GM12874 (cell line): ENCODE data around the gene SLC35B2.

Experiments used
- TF ChIP-seq, protein P1 (sequence below): IDR thresholded peaks from 2 replicates; pipeline ENCODE4 v1.5.1; 2011; ENCODE audit warnings: low read depth, mild to moderate bottlenecking, control low read depth, low read length, moderate library complexity; ENCODE audit not compliant: insufficient read depth

The SLC35B2 gene

DNA sequence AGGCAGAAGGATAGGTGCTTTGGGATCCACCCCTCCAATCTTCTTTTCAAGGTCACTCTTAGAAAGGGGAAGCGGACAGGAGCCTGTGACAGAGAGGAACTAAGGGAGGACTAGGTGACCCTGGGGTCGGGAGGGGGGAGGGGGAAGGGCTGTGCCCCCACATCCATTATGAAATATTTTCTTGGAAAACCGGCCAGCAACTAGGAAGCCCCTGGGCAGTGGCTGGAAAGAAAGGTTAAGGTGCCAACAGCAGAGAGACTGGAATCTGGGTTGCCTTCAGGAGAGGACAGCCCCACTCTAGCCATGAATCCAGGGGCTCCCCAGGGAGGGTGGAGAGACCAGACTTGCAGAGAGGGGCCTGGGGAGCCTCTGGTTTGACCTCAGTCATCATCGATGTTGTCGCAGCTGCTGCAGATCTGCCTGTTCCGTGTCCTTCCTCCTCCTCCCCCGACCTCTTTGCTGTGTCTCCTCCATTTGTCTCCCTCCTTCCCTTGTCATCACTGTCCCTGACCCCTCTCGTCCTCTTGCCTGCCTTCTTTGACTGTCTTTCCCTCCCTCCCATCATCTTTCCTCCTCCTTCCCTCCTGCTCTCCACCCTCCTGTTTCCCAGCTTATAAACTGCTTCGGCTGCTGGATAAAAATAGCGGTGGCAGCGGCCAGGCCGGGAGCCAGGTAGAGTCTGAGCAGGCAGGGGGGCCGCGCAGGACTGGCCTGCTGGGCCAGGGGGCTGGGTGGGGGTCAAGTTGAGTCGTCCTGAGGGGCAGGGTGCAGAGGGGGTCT, 30.8 kb downstream of the SLC35B2 start:
- TF ChIP-seq, protein P1, sequence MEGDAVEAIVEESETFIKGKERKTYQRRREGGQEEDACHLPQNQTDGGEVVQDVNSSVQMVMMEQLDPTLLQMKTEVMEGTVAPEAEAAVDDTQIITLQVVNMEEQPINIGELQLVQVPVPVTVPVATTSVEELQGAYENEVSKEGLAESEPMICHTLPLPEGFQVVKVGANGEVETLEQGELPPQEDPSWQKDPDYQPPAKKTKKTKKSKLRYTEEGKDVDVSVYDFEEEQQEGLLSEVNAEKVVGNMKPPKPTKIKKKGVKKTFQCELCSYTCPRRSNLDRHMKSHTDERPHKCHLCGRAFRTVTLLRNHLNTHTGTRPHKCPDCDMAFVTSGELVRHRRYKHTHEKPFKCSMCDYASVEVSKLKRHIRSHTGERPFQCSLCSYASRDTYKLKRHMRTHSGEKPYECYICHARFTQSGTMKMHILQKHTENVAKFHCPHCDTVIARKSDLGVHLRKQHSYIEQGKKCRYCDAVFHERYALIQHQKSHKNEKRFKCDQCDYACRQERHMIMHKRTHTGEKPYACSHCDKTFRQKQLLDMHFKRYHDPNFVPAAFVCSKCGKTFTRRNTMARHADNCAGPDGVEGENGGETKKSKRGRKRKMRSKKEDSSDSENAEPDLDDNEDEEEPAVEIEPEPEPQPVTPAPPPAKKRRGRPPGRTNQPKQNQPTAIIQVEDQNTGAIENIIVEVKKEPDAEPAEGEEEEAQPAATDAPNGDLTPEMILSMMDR: no peak

DNA sequence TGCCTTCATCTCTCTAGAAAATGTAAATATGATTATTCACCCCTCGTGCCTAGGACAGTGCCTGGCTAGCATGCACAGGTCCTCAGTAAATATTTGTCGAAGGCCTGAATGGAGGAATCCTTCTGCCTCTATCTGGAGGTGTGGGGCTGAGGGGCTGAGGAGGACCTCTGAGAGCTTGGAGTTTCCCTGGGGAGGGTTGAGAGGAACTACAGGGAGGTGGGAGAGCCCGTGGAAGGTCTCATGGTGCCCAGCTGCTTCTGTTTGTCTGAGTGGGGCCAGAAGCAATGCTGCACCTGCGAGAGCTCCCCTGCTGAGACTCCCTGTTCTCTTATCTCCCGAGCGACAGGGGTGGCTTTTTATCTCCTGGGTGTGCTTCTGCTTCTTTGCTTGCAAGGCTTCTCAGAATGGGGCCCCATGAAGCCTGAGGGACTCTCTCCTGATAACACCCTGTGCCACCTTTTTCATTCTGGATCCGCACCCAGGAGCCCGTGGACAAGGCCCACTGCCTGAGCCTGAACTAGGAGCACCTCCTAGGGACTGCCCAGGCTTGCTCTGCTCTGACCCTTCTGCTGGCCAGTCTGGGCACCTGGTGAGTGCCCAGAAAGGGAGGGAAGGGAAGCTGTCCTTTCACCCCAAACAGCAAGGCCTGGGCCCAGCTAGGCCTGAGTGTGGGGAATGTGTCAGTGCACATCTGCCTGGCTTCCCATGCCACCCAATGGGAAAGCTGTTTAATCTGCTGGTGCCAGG, 31.6 kb downstream of the SLC35B2 start:
- TF ChIP-seq, protein P1: no peak

DNA sequence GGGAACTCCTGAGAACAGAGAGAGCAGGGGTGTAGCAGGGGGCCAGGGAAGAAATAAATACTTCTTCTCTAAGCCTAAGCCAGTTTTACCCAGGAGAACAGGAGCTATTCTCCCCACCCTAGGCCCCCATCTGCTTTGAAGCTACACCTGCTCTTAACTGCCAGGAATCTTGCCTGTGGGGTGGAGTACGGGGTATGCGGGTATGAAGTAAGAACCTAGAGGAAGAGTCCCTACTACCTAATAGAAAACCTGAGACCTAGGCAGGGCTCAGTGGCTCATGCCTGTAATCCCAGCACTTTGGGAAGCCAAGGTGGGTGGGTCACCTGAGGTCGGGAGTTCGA, 32.4 kb downstream of the SLC35B2 start:
- TF ChIP-seq, protein P1: no peak

DNA sequence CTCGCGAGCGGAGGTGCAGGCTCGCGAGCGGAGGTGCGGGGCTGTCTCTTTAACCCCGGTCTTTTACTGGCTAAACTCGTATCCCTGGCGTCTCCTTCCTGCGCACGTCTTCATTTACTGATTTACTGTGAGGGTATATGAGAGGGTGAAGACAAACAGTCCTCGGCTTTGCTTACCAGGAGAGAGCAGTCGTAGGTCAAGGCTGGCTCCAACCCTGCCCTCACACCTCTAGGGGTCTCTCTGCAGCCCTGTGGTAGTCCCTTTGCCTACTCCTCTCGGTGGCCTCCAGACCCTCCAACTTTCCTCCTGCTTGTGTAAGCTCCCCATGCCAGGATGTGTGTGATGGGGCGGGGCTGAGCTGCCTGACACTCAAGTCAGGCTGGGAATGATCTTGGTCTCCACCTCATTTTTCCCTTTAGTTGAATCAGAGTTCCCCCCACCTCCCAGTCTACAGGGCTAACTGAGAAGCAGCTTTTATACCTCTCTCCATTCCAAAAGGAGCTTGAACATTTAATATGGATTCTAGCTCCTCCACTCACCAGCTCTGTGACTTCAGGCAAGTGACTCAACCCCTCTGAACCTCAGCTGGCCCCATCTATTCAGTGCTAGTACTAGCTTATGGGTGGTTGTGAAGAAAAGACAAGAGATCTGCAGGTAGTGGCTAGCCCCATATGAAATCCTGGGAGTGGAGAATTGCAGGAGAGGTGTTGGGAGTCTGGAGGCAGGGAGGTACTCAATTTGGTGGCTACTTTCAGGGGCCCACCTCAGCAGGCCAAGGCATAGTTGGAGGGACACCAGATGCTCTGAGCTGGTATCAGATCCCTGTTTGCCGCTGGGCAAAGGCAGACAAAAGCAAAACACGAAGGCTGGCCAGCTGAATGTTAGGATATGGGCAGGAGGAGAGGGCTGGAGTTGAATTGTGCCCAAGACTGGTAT, 33.0 kb downstream of the SLC35B2 start:
- TF ChIP-seq, protein P1: peak; percentile 27

DNA sequence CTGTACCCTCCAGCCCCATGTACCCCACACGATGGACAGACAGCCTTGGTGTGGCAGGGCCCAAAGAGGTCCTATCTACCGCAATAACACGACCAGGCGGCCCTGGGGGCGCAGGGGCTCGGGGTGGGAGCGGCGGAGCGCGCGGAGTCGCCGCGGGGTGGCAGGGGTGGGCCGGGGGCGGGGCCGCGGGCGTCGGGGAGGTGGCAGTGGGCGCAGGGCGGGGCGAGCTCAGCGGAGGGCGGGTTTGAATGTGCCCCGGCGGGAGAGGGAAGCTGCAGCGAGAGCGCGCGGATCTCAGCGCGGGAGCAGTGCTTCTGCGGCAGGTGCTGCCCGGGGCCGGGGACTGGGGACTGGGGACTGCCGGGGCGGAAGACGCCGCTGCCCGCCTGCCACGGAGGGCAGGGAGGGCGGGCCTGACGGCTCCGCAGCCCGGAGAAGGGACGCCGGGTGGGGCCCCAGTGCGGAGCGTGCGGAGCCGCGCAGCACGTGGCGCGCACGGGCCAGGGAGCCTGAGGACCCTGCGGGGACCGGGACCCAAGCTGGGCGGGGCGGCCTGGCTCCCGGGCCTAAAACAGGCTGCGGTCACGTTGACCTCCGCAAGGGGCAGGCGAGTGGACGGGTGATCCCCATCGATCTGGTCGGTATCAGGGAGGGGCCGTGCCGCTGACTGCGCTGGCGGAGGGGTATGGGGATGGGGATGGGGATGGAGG, 33.9 kb downstream of the SLC35B2 start, which contains the start of gene SLC29A1:
TSS of gene SLC29A1 (plus strand) at position 277 of the 710 bp plus-strand sequence. CDS start 3,719 bp downstream, outside the sequence.
- TF ChIP-seq, protein P1: 0 out of 2 replicates have a peak, but pooled peaks have one; percentile 3

DNA sequence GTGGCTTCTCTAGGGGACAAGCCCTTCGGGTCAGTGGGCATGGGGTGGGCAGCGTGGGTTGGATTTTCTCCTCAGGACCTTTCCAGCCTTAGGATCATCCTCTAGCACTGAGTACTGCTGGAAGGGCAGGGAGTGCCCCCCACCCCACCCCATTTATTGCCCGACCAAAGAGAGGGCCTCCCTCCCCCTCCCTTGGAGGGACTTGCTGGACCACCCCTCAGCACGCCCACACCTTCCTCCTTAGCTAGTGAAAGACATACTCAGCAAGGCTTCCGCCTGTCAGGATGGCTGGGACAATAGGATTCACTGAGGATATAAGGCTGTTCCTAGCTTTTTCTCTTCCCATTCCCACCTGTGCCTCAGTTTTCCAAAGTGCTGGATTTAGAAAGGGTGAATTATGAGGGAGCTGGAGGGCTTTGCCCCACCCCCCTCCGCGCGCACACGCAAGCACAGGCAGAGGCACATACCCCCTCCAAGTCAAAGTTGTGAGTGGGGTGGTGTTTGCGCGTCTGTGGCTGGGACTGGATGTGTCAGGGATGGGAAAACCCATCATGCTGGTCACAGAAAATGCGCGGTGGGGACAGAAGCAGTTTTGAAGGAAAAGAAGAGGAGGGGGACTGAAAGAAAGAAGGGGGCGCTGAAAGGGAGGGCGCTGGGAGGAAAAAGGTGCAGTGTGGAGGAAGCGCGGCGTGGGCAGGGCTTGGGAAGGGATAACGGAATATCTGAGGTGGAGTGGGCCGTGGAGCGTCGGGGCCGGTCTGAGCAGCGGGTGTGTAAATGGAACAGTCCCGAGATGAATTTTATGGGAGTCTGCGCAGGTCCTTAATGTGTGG, 34.6 kb downstream of the SLC35B2 start:
- TF ChIP-seq, protein P1: no peak
